Peyer's patch (tissue), 4 donors: ENCODE measurements around the gene HK2. TPM values are rescaled to one million over a fixed set of nuclear protein-coding genes. Genes with fewer than 3 reads are reported as not detected.

Experiments
- DNase-seq, 3 donors: peaks; one replicate each; pipeline ENCODE4 v3.0.0-alpha.2; 2017 to 2019
- H3K27ac ChIP-seq, 4 donors: fragments of 200-600 bp; sonication (generic); one replicate each; pipeline ENCODE4 v1.5.1; 2016 to 2019
- H3K27me3 ChIP-seq, 2 donors: fragments of 200-600 bp; sonication (generic); one replicate each; pipeline ENCODE4 v1.5.1; 2019
- H3K36me3 ChIP-seq, 3 donors: fragments of 200-600 bp; sonication (generic); one replicate each; pipeline ENCODE4 v1.5.1; 2016 to 2019
- H3K4me1 ChIP-seq, 4 donors: fragments of 200-600 bp; sonication (generic); one replicate each; pipeline ENCODE4 v1.5.1; 2016 to 2019
- H3K4me3 ChIP-seq, 4 donors: fragments of 200-600 bp; sonication (generic); 1 replicate in 3 of 4; 2 replicates in 1 of 4; pipeline ENCODE4 v1.5.1; 2016 to 2019; ENCODE audit warnings: mild to moderate bottlenecking in 1 of 4
- H3K9me3 ChIP-seq, 4 donors: fragments of 200-600 bp; sonication (generic); one replicate each; pipeline ENCODE4 v1.5.1; 2016 to 2019; ENCODE audit warnings: mild to moderate bottlenecking in 1 of 4
- POLR2A ChIP-seq, 2 donors: fragments of 450-650 bp; IDR thresholded peaks; one replicate each; pipeline ENCODE4 v1.5.1; 2017; ENCODE audit warnings: antibody characterized with exemption in 2 of 2, mild to moderate bottlenecking in 2 of 2, moderate library complexity in 2 of 2
- total RNA-seq, 4 donors: library from RNA; depleted of rRNA; stranded (reverse); fragments of >200 nt; gene quantifications; one replicate each; pipeline ENCODE4 v1.1.0, GENCODE V29; 2016
- TF ChIP-seq, protein P1 (sequence below), 6 experiments: fragments of 450-650 bp in 4 of 6; fragments of 200-600 bp in 2 of 6; sonication (generic) in 1 of 6; IDR thresholded peaks; one replicate each; pipeline ENCODE4 v1.5.1; 2017 to 2019; ENCODE audit warnings: antibody characterized with exemption in 6 of 6, mild to moderate bottlenecking in 3 of 6, moderate library complexity in 1 of 6

HK2 gene
- total RNA-seq, 4 donors from 2014 or later, result 9.9 to 39.9 (median 24.8) TPM

DNA sequence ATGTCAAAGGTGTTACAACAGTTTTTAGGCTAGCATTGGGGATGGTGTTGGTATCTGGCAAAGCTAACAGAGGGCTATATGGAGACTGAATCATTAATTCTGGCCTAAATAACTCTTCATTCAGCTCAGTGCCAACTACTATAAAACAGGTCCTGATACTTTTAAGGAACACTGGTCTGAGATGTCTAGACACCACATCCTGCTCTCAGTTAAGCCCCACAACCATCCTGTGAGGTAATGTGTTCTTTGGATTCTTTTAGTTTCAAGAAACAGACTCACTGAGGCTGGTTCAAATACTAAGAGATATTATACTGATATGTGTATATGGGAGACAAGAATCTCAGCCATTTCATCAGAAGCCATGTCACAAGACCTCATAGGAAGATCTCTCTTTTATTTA, 14.2 kb upstream of the HK2 start:
- H3K4me3 ChIP-seq, result no peak overlapping the region
- H3K27me3 ChIP-seq, result no peaks in the 10 kb centered on the region
- TF ChIP-seq, protein P1, sequence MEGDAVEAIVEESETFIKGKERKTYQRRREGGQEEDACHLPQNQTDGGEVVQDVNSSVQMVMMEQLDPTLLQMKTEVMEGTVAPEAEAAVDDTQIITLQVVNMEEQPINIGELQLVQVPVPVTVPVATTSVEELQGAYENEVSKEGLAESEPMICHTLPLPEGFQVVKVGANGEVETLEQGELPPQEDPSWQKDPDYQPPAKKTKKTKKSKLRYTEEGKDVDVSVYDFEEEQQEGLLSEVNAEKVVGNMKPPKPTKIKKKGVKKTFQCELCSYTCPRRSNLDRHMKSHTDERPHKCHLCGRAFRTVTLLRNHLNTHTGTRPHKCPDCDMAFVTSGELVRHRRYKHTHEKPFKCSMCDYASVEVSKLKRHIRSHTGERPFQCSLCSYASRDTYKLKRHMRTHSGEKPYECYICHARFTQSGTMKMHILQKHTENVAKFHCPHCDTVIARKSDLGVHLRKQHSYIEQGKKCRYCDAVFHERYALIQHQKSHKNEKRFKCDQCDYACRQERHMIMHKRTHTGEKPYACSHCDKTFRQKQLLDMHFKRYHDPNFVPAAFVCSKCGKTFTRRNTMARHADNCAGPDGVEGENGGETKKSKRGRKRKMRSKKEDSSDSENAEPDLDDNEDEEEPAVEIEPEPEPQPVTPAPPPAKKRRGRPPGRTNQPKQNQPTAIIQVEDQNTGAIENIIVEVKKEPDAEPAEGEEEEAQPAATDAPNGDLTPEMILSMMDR (IDR thresholded peaks at IDR 0.05), result no peak
- TF ChIP-seq POLR2A (IDR thresholded peaks at IDR 0.05), result no peak
- peaks cover 0 to 14% (median 2%) of the 10 kb centered on the region in 4 donors for H3K4me1 ChIP-seq
- no peak for DNase-seq
- no peaks in the 10 kb centered on the region for H3K9me3 ChIP-seq
- no peak overlapping the region for H3K27ac ChIP-seq
- H3K36me3 ChIP-seq, result no peaks in the 10 kb centered on the region

DNA sequence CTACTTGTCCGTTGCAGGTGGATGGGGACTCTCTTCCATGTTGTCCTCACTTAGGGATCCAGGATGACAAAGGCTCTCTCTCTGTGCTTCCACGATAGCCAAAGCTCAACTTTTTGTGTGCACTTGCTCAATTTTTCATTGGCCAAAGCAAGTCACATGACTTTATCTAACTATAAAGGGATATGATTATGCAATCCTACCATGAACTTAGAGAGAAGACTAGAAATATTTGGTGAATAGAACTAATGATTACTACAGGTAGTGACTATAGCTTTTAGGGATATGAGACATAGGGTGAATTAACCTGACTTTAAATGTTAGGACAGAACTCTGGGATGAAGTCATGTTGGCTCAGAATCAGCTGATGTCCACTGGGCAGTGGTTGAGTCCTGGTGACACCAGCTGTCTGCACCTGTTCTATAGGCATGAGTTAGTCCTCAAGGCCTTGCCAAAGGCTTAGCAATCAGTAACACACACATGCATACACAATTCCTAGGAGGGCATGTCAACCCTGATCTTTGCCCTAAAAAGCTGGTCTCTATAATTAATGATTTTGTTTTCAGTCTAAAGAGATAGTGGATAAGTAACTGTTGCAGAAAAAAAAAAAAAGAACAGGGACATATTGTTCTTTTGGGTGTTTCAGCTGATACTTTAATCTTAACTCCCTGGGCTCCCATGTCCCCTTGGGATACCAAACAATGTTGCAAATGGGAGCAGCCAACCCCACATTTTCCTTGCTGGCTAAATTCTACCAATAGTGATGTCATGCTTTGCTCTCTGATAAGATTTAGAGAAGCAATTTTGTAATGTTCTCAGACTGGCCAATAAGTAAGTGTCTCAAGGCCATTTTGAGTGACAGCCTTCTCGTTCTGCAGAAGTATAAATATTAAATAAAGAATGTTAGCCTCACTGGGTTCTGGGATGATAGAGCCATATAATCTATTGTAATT, 12.5 kb upstream of the HK2 start:
- Histone ChIP-seq H3K4me1 (peaks cover 0 to 5% (median 2%) of the 10 kb centered on the region in 4 donors), H3K4me3 (no peak overlapping the region), H3K9me3 (no peaks in the 10 kb centered on the region), H3K36me3 (no peaks in the 10 kb centered on the region), H3K27ac (no peak overlapping the region), H3K27me3 (no peaks in the 10 kb centered on the region)
- no peak for DNase-seq
- TF ChIP-seq, protein P1 (IDR thresholded peaks at IDR 0.05), result no peak
- TF ChIP-seq POLR2A (IDR thresholded peaks at IDR 0.05), result no peak

DNA sequence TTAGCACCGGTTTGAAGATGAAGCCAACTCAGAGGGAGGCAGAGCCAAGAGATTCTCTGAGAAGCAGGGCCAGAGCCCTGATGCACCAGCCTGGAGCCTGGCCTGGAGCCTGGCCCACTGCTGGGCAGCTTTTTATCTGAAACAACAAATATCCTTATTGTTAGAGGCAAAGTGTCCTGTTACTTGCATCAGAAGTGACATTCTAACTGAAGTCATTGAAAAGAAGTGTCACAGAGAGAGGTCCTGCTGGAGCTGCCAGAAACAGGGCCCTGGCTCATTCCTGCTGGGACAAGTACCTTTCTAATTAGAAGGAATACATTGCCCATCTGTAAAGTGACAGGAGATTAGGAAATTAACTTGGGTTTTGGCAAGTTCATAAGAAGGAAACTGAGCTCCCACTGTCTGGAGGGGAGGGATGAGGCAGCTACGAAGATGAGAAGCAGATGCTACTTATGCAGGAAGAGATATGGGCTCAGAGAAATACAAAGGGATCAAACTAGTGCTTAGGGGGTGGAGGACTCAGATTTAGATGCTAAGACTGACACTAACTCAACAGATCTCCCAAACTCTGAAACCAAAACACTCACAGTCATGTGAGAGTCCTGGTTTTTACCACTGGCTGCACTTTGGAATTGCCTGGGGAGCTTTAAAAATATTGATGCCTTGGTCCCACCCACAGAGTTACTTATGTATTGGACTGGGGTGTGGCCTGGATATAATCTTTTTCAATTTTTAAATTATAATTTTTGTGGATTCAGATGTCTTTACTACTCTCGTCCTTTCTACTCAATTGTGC, 11.0 kb upstream of the HK2 start:
- peak in 1 of 3 donors; percentile 21 for DNase-seq
- TF ChIP-seq, protein P1 (IDR thresholded peaks at IDR 0.05), result no peak
- no peak for TF ChIP-seq POLR2A (IDR thresholded peaks at IDR 0.05)
- Histone ChIP-seq H3K27ac (no peak overlapping the region), H3K36me3 (no peaks in the 10 kb centered on the region), H3K4me3 (no peak overlapping the region), H3K4me1 (no peaks in the 10 kb centered on the region), H3K9me3 (no peaks in the 10 kb centered on the region), H3K27me3 (no peaks in the 10 kb centered on the region)

DNA sequence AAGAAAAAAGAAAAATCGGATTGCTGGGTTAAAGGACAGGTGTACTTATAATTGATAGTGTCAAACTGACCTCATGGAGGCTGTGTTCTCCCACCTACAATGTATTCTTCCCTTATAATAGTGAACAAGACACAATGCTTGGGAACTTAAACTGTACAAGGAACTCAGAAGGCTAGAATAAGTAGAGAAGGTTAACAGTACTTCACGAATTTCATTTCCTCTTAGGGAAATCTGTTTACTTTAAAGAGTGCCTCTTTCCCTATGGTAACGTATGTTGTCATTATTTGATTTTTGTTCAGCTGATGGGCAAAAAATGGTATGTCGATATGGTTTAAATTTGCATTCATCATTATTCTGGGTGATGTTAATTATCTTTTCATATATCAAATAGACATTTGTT, 9.2 kb upstream of the HK2 start:
- no peak for TF ChIP-seq POLR2A (IDR thresholded peaks at IDR 0.05)
- TF ChIP-seq, protein P1 (IDR thresholded peaks at IDR 0.05), result no peak
- Histone ChIP-seq H3K9me3 (no peaks in the 10 kb centered on the region), H3K4me1 (no peaks in the 10 kb centered on the region), H3K27me3 (no peaks in the 10 kb centered on the region), H3K4me3 (no peak overlapping the region), H3K27ac (no peak overlapping the region), H3K36me3 (no peaks in the 10 kb centered on the region)
- no peak for DNase-seq

DNA sequence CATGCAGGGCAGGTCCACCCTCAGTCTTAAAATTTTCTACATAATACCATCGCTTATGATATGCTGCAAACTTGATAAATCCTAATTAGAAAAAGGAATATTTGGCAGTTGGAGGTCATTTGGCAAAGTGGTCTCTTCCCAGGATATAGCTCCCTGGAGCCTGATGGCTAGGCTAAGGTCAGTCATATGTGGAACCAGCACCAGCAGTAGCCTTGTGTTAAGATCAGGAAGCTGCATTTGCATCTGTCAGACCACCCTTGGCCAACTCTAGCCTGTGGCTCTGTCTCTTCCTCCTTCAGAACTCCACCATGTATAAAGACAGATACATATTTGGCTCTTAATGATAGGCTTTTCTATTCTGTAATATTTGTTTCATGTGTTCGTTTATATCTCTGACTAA, 5.4 kb upstream of the HK2 start:
- H3K4me1 ChIP-seq, result peaks cover 0 to 3% (median 0%) of the 10 kb centered on the region in 4 donors
- TF ChIP-seq, protein P1 (IDR thresholded peaks at IDR 0.05), result no peak
- peak in 1 of 3 donors; percentile 10 for DNase-seq
- H3K9me3 ChIP-seq, result no peaks in the 10 kb centered on the region
- no peaks in the 10 kb centered on the region for H3K27me3 ChIP-seq
- no peak overlapping the region for H3K27ac ChIP-seq
- H3K4me3 ChIP-seq, result no peak overlapping the region
- no peaks in the 10 kb centered on the region for H3K36me3 ChIP-seq
